Measurements from ENCODE around the gene IBTK. TPM values are rescaled to one million over a fixed set of nuclear protein-coding genes. Genes with fewer than 3 reads are reported as not detected.

Gene IBTK
- polyA plus RNA-seq, 2 of the 4 experiments (the other 2 are of a cell fraction): 34.2 to 87.3 TPM

DNA sequence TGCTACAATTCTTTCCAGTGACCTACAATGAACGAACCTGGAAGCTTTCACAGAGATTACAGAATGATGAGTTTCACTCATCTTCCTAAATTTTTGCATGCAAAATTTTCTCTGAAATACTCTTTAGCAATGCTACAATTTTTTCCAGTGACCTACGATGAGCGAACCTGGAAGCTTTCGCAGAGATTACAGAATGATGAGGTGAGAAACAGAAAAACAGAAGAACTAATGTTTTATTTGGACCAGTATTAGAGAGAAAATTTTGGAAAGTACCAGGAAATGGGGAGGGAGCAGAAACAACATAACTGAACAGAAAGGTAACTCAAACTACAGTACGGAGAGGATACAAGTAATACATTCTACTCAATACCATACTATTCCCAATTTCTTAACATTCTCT, 75.0 kb downstream of the IBTK start (continued):
- TF ChIP-seq ESRRA (IDR thresholded peaks at IDR 0.05; ENCODE audit: borderline replicate concordance, low read length) (no peak), CBX8 (IDR thresholded peaks at IDR 0.05) (no peak), MAZ (IDR thresholded peaks at IDR 0.05; ENCODE audit: borderline replicate concordance, low read depth, low read length) (no peak), GATA3 (IDR thresholded peaks at IDR 0.05; ENCODE audit: borderline replicate concordance) (no peak), SREBF2 (IDR thresholded peaks at IDR 0.05) (no peak), CHD4 (IDR thresholded peaks at IDR 0.05; ENCODE audit: borderline replicate concordance) (no peak), EP300 (IDR thresholded peaks at IDR 0.05) (no peak)
- TF ChIP-seq, protein P1, sequence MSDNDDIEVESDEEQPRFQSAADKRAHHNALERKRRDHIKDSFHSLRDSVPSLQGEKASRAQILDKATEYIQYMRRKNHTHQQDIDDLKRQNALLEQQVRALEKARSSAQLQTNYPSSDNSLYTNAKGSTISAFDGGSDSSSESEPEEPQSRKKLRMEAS (IDR thresholded peaks at IDR 0.05): no peak

DNA sequence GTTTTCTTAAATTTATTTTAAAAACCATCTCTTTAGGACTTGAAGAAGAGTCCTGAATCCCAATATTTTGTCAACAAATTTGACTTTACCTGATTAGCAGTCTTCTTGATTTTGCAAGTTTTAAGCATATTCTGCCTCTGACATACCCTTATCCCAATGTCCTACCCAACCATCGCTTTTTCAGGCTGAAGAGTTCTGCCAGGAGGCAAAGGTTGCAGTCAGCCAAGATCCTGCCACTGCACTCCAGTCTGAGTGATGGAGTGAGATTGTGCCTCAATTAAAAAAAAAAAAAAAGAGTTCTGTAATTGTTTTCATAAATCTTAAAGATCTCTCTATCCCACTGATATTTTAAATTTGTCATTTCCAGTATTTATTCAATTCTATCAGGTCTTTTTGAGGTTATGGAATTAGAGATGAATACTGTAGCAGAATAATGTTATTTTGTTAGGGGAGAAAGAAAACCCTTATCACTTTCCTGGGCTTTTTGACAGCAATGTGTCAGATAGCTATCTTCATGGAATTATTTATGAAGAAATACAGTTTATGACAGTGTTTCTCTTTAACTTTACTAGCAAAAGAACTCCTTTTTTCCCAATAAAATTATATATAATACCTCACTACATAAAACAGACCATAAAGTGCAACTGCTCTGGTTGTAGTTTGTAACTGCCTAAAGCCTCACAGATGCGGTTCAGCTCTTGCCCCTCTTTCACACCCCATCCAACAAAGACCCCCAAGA, 78.2 kb downstream of the IBTK start:
- Histone ChIP-seq H3K4me1 (no peaks in the 10 kb centered on the region), H3K4me3 (no peak overlapping the region), H3K27ac (no peak overlapping the region), H3K4me2 (no peak overlapping the region), H3K9me3 (no peaks in the 10 kb centered on the region)
- 87% methylated on average over 2 of the region's 2 CpGs for WGBS (ENCODE audit: missing lambda C conversion rate)
- TF ChIP-seq ZNF302 (CRISPR knock-in tag; IDR thresholded peaks at IDR 0.05): no peak
- no peak for TF ChIP-seq RAD21 (conservative IDR thresholded peaks at IDR 0.05 in 1 of 2, IDR thresholded peaks at IDR 0.05 in 1 of 2)
- TF ChIP-seq, protein P2, sequence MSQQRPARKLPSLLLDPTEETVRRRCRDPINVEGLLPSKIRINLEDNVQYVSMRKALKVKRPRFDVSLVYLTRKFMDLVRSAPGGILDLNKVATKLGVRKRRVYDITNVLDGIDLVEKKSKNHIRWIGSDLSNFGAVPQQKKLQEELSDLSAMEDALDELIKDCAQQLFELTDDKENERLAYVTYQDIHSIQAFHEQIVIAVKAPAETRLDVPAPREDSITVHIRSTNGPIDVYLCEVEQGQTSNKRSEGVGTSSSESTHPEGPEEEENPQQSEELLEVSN (IDR thresholded peaks at IDR 0.05; ENCODE audit: borderline replicate concordance, low read depth): no peak
- no peak for TF ChIP-seq ZFP36 (IDR thresholded peaks at IDR 0.05; ENCODE audit: borderline replicate concordance, partially characterized antibody)
- TF ChIP-seq, protein P1 (IDR thresholded peaks at IDR 0.05): no peak
- TF ChIP-seq EP300 (IDR thresholded peaks at IDR 0.05): no peak
- TF ChIP-seq FOSB (CRISPR knock-in tag; IDR thresholded peaks at IDR 0.05): no peak
- ChIA-PET CTCF (interaction anchor here (0.7 to 2.1 kb wide), 2 partner anchors 8 to 1548 kb away, joined by 3 to 7 read pairs; no protein-coding TSS in a partner anchor), POLR2A (no interaction called here)
- FAIRE-seq: no peak
- DNase-seq (ENCODE audit: low read depth in 1 of 2, low spot score in 1 of 2): no peak
- ATAC-seq: no peak

DNA sequence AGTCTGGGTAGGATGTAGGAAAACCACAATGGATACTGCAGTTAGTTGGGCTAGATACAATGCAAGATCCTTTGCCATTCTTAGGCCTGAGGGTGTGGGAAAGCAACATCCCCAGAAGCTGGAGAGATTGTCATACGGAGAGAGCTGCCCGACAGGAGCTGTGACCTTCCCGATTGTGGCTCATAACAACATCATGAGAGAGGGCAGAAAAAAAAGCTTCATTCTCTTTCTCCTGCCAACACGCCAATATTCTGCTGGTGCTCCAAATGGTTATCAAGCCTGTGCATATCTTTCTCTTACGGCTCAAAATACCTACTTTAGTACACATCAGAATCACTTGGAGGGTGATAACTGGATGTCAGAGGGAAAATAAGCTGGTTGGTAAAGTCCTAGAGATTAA, 81.1 kb downstream of the IBTK start:
- ATAC-seq (no peak), DNase-seq (ENCODE audit: low read depth in 1 of 2, low spot score in 1 of 2) (no peak), FAIRE-seq (no peak)
- CTCF ChIA-PET: interaction anchor here (1.2 to 1.6 kb wide), 2 partner anchors 12 to 14 kb away, joined by 3 to 4 read pairs; no protein-coding TSS in a partner anchor
- Histone ChIP-seq H3K27ac (no peak overlapping the region), H3K4me1 (no peaks in the 10 kb centered on the region), H3K4me2 (no peak overlapping the region), H3K4me3 (no peak overlapping the region), H3K9me3 (no peaks in the 10 kb centered on the region)
- TF ChIP-seq ZC3H11A (IDR thresholded peaks at IDR 0.05) (no peak), NPAS2 (CRISPR knock-in tag; IDR thresholded peaks at IDR 0.05; ENCODE audit: borderline replicate concordance) (no peak), HDAC2 (IDR thresholded peaks at IDR 0.05) (no peak)
- POLR2A ChIA-PET: no interaction called here
- WGBS (ENCODE audit: missing lambda C conversion rate): 98% methylated on average over 5 of the region's 5 CpGs

DNA sequence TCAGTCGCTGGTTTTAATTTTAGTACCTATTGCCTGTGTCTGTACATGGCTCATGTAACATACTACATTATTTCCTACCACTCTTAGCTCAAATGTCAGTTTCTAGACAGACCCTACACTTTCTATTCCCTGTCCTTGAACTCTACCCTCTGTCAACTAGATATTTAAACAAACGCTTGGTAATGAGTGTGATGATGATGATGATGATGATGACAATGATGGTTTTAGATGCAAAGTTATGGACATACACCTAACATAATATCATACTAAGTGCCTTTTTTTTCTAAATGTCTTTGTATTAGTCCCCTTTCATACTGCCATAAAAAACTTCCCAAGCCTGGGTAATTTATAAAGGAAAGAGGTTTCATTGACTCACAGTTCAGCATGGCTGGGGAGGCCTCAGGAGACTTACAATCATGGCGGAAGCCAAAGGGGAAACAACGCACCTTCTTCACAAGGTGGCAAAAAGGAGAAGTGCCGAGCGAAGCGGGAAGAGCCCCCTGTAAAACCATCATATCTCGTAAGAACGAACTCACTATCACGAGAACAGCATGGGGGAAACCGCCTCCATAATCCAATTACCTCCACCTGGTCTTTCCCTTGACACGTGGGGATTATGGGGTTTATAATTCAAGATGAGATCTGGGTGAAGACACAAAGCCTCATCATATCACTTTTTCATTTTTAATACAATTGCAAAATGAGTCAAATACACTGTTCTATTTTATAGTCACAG, 87.1 kb downstream of the IBTK start:
- no peak overlapping the region for H3K4me2 ChIP-seq
- no peak overlapping the region for H3K4me3 ChIP-seq
- 95% methylated on average over 12 of the region's 12 CpGs for WGBS (ENCODE audit: missing lambda C conversion rate)
- DNase-seq (ENCODE audit: low read depth in 1 of 2, low spot score in 1 of 2) (no peak), FAIRE-seq (no peak), ATAC-seq (no peak)
- no peak overlapping the region for H3K27ac ChIP-seq
- no peaks in the 10 kb centered on the region for H3K9me3 ChIP-seq
- H3K4me1 ChIP-seq: no peaks in the 10 kb centered on the region
- POLR2A ChIA-PET: no interaction called here
- CTCF ChIA-PET: no interaction called here
- no peak for TF ChIP-seq EP300 (IDR thresholded peaks at IDR 0.05)
- no peak for TF ChIP-seq MYC (IDR thresholded peaks at IDR 0.05; ENCODE audit: borderline replicate concordance, low read length)
- TF ChIP-seq CEBPB (IDR thresholded peaks at IDR 0.05): no peak
- TF ChIP-seq RCOR1 (IDR thresholded peaks at IDR 0.05; ENCODE audit: low read depth, low read length): no peak
- no peak for TF ChIP-seq TP53 (CRISPR knock-in tag; IDR thresholded peaks at IDR 0.05)
- TF ChIP-seq, protein P3, sequence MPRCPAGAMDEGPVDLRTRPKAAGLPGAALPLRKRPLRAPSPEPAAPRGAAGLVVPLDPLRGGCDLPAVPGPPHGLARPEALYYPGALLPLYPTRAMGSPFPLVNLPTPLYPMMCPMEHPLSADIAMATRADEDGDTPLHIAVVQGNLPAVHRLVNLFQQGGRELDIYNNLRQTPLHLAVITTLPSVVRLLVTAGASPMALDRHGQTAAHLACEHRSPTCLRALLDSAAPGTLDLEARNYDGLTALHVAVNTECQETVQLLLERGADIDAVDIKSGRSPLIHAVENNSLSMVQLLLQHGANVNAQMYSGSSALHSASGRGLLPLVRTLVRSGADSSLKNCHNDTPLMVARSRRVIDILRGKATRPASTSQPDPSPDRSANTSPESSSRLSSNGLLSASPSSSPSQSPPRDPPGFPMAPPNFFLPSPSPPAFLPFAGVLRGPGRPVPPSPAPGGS (IDR thresholded peaks at IDR 0.05): no peak
- no peak for TF ChIP-seq GATA3 (IDR thresholded peaks at IDR 0.05; ENCODE audit: borderline replicate concordance)
- TF ChIP-seq EHMT2 (IDR thresholded peaks at IDR 0.05; ENCODE audit: low read depth): no peak
- TF ChIP-seq ZNF302 (CRISPR knock-in tag; IDR thresholded peaks at IDR 0.05): no peak
- no peak for TF ChIP-seq JUN (IDR thresholded peaks at IDR 0.05)
- TF ChIP-seq, protein P2 (IDR thresholded peaks at IDR 0.05; ENCODE audit: borderline replicate concordance, low read depth): no peak
- no peak for TF ChIP-seq NPAS2 (CRISPR knock-in tag; IDR thresholded peaks at IDR 0.05; ENCODE audit: borderline replicate concordance)
- no peak for TF ChIP-seq HOXB13 (CRISPR knock-in tag; IDR thresholded peaks at IDR 0.05; ENCODE audit: low read depth)
- TF ChIP-seq, protein P4, sequence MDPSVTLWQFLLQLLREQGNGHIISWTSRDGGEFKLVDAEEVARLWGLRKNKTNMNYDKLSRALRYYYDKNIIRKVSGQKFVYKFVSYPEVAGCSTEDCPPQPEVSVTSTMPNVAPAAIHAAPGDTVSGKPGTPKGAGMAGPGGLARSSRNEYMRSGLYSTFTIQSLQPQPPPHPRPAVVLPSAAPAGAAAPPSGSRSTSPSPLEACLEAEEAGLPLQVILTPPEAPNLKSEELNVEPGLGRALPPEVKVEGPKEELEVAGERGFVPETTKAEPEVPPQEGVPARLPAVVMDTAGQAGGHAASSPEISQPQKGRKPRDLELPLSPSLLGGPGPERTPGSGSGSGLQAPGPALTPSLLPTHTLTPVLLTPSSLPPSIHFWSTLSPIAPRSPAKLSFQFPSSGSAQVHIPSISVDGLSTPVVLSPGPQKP (IDR thresholded peaks at IDR 0.05; ENCODE audit: low read depth, low read length): no peak
- no peak for TF ChIP-seq HOXB5 (CRISPR knock-in tag; IDR thresholded peaks at IDR 0.05)
- TF ChIP-seq HEYL (CRISPR knock-in tag; IDR thresholded peaks at IDR 0.05): no peak
